HG03066 (cell line): ENCODE measurements around the gene USP4.
"Not testable (repeated sequence)": the region's sequence is repeated elsewhere in the genome, so short reads cannot be mapped to it uniquely, and the experiment has no call there.

Experiments
- ATAC-seq: cut with Tn5 transposase; IDR thresholded peaks from one replicate; pipeline ENCODE4 v1.9.1; 2021; ENCODE audit warnings: low read depth; ENCODE audit not compliant: unreplicated experiment

The USP4 gene

GRCh38 chr3:49255718-49256511, 83.9 kb downstream of the USP4 start:
- ATAC-seq, result no peak

- no peak for ATAC-seq
Measured at GRCh38 chr3:49255112-49255511, 84.7 kb downstream of the USP4 start.

- no peak for ATAC-seq
Measured at GRCh38 chr3:49253512-49253911, 86.3 kb downstream of the USP4 start.

- ATAC-seq, result no peak
Measured at GRCh38 chr3:49248840-49249227, 91.0 kb downstream of the USP4 start.

- ATAC-seq, result no peak
Measured at GRCh38 chr3:49244581-49245205, 95.2 kb downstream of the USP4 start.

GRCh38 chr3:49240091-49240490, 99.8 kb downstream of the USP4 start:
- ATAC-seq, result not testable (repeated sequence)

GRCh38 chr3:49238274-49239127, 101.4 kb downstream of the USP4 start:
- no peak for ATAC-seq

GRCh38 chr3:49237344-49237743, 102.5 kb downstream of the USP4 start:
- ATAC-seq, result no peak

GRCh38 chr3:49236226-49236625, 103.6 kb downstream of the USP4 start:
- ATAC-seq, result no peak

- not testable (repeated sequence) for ATAC-seq
Measured at GRCh38 chr3:49228817-49229216, 111.0 kb downstream of the USP4 start.
